DMS53 treated with DMSO at 0.1 percent for 48 hours (cell line): Measurements from ENCODE around the gene TEX22.

ENCODE experiments used
- DNase-seq: peaks from one replicate; lab custom pipeline; 2025; ENCODE audit not compliant: unreplicated experiment; lab: John Stamatoyannopoulos, UW

Gene TEX22

GRCh38 chr14:105455086-105455640 is 56.8 kb downstream of the TEX22 start:
- no peak for DNase-seq

GRCh38 chr14:105455766-105456660 is 57.7 kb downstream of the TEX22 start:
- DNase-seq, result no peak

- no peak for DNase-seq
Observed at GRCh38 chr14:105456736-105457617, 58.6 kb downstream of the TEX22 start.

GRCh38 chr14:105458010-105458409 is 59.7 kb downstream of the TEX22 start:
- DNase-seq, result no peak

GRCh38 chr14:105458571-105458970 is 60.2 kb downstream of the TEX22 start:
- DNase-seq, result no peak

GRCh38 chr14:105460116-105460515 is 61.8 kb downstream of the TEX22 start:
- no peak for DNase-seq

- DNase-seq, result no peak
Observed at GRCh38 chr14:105460616-105461015, 62.3 kb downstream of the TEX22 start.

GRCh38 chr14:105461903-105462302 is 63.6 kb downstream of the TEX22 start:
- DNase-seq, result no peak
